RWPE2 (cell line): ENCODE measurements around the gene RAB7B.

ENCODE experiments used
- ATAC-seq: fragments of 200-7000 bp; cut with Tn5 transposase; 3 replicates; pipeline ENCODE4 v1.9.1; 2021; ENCODE audit warnings: low read depth
- DNase-seq: peaks from one replicate; pipeline ENCODE4 v3.0.0-alpha.2; 2020; ENCODE audit warnings: low spot score
- H3K27ac ChIP-seq: fragments of 450-650 bp; 2 replicates; pipeline ENCODE4 v1.5.1; 2017; ENCODE audit warnings: mild to moderate bottlenecking; ENCODE audit not compliant: poor library complexity, severe bottlenecking
- H3K27me3 ChIP-seq: fragments of 250-450 bp; sonication (Bioruptor Pico); 2 replicates; pipeline ENCODE4 v1.5.1; 2021; ENCODE audit warnings: mild to moderate bottlenecking, moderate library complexity; ENCODE audit not compliant: insufficient read depth, poor library complexity, severe bottlenecking
- H3K36me3 ChIP-seq: fragments of 250-450 bp; sonication (Bioruptor Pico); 2 replicates; pipeline ENCODE4 v1.5.1; 2020; ENCODE audit warnings: low read depth, mild to moderate bottlenecking, moderate library complexity
- H3K4me1 ChIP-seq: fragments of 250-450 bp; sonication (Bioruptor Pico); 2 replicates; pipeline ENCODE4 v1.5.1; 2021; ENCODE audit warnings: mild to moderate bottlenecking, moderate library complexity; ENCODE audit not compliant: insufficient read depth, poor library complexity, severe bottlenecking
- H3K4me3 ChIP-seq: fragments of 250-450 bp; sonication (Bioruptor Pico); 2 replicates; pipeline ENCODE4 v1.5.1; 2021; ENCODE audit warnings: mild to moderate bottlenecking, moderate library complexity; ENCODE audit not compliant: severe bottlenecking
- H3K9me3 ChIP-seq: fragments of 250-450 bp; sonication (Bioruptor Pico); 2 replicates; pipeline ENCODE4 v1.5.1; 2021; ENCODE audit warnings: mild to moderate bottlenecking, moderate library complexity; ENCODE audit not compliant: severe bottlenecking
- TF ChIP-seq, protein P1 (sequence below): fragments of 450-650 bp; IDR thresholded peaks from one replicate; pipeline ENCODE4 v1.5.1; 2017; ENCODE audit warnings: mild to moderate bottlenecking, moderate library complexity; ENCODE audit not compliant: poor library complexity, severe bottlenecking

Gene RAB7B

DNA sequence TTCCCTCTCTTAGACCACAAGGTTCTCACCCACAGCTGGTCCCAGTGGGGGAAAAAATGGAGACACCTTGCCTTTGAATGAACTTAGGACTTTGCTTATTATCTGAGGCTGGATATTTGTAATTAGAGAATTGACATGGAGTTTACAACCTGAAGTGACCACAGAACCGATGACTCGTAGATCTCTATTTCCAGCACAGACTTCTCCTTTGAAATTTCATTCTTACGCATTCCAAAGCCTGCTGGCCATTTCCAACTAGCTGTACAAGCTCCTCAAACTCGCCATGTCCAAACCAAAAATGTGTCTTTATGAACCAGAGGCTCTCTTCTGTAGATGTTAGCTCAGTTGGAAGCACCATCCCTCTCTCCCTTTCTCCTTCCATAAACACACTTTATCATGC lies 12.0 kb downstream of the RAB7B start:
- DNase-seq (no peak), ATAC-seq (no peak)
- TF ChIP-seq, protein P1, sequence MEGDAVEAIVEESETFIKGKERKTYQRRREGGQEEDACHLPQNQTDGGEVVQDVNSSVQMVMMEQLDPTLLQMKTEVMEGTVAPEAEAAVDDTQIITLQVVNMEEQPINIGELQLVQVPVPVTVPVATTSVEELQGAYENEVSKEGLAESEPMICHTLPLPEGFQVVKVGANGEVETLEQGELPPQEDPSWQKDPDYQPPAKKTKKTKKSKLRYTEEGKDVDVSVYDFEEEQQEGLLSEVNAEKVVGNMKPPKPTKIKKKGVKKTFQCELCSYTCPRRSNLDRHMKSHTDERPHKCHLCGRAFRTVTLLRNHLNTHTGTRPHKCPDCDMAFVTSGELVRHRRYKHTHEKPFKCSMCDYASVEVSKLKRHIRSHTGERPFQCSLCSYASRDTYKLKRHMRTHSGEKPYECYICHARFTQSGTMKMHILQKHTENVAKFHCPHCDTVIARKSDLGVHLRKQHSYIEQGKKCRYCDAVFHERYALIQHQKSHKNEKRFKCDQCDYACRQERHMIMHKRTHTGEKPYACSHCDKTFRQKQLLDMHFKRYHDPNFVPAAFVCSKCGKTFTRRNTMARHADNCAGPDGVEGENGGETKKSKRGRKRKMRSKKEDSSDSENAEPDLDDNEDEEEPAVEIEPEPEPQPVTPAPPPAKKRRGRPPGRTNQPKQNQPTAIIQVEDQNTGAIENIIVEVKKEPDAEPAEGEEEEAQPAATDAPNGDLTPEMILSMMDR = no peak

DNA sequence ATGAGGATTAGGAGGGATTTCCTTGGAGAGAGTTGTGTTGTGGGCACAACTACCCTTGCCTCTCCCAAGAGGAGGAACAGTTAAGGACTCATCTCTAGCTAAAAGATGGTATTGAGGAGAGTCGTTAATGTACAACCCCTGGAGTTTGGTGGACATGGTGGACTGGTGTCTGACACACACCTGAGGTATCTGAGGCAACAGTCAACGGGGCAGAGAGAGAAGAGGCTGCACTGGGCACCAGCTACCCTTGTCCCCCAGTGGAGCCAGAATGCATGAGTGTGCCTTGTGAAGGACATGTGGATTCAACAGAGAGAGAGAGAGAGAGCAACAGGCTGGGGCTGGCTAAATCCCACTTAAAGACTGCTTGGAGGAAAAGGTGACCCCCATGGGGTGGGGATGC lies 13.0 kb downstream of the RAB7B start:
- TF ChIP-seq, protein P1 = no peak
- Histone ChIP-seq H3K36me3 (peaks cover 36% of the 10 kb centered on the region), H3K27ac (no peak overlapping the region), H3K27me3 (no peaks in the 10 kb centered on the region), H3K9me3 (no peaks in the 10 kb centered on the region), H3K4me3 (no peak overlapping the region), H3K4me1 (peaks cover 1% of the 10 kb centered on the region)
- ATAC-seq (no peak), DNase-seq (no peak)

More for the DNA sequence above, 12.0 kb downstream of the RAB7B start:
- H3K27me3 ChIP-seq = no peaks in the 10 kb centered on the region
- no peaks in the 10 kb centered on the region for H3K9me3 ChIP-seq
- H3K27ac ChIP-seq = no peak overlapping the region
- no peaks in the 10 kb centered on the region for H3K4me1 ChIP-seq
- peaks cover 36% of the 10 kb centered on the region for H3K36me3 ChIP-seq
- no peak overlapping the region for H3K4me3 ChIP-seq

DNA sequence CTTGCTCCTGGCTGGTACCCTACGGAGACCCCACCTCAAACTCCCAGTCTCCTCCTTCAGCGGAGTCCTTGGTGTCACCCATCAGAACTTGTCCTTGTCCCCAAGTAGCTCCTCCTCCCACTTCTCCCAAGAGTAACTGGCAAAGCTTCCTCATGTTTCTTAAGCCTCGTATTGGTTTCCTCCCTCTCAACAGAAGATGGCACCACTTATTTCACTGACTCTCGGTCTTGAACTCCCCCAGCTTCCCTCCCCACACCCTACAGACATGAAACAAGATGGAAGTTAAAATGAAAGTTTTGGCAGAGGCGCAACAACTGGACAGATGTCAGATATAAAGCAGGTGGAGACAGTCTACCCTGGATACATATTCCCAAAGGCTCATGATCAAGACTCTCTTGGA lies 13.4 kb downstream of the RAB7B start:
- Histone ChIP-seq H3K36me3 (peaks cover 36% of the 10 kb centered on the region), H3K27me3 (no peaks in the 10 kb centered on the region), H3K27ac (no peak overlapping the region), H3K4me3 (no peak overlapping the region), H3K9me3 (no peaks in the 10 kb centered on the region), H3K4me1 (peaks cover 6% of the 10 kb centered on the region)
- ATAC-seq (no peak), DNase-seq (no peak)
- TF ChIP-seq, protein P1 = no peak

DNA sequence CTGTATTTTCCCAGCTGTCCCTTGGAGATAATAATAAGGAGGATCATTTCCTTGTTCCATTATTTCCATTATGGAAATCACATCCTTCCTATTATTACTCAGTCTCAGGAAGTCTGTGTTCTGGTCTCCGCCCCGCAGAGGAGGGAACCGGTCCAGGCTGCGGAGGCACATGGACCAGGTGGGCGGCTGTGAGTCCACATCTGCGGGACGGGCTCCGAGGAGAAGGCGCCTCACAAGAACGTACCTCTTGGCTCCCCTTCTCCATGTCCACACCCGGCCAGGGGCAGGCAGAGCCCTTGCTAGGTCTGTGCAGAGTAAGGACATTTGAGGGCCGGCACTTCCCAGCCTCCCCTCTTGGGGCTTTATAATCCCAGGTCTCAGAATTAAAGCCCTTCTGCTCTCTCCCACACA lies 14.6 kb downstream of the RAB7B start:
- no peak overlapping the region for H3K27ac ChIP-seq
- H3K36me3 ChIP-seq = peaks cover 35% of the 10 kb centered on the region
- H3K4me1 ChIP-seq = peaks cover 16% of the 10 kb centered on the region

DNA sequence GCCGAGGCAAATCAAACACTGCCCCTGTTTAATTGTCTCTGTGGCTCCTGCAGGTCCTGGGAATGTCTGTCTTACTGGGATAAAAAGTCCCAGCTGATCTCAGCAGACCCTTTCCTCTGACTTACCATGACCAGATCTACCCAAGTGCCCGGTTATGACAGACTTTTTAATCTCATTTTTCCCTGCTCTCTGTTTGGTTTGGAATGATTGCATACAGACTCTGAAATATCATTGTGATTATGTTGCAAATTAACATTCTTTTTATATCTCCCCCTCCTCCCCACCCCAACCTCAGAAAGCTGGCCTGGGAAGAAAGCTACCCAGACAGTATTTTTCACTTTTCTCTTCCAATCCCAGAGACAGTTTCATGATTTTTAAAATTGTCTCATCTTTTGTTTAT lies 16.3 kb downstream of the RAB7B start:
- no peak overlapping the region for H3K27ac ChIP-seq
- no peaks in the 10 kb centered on the region for H3K9me3 ChIP-seq
- TF ChIP-seq, protein P1 = no peak
- H3K36me3 ChIP-seq = peaks cover 22% of the 10 kb centered on the region
- ATAC-seq = no peak
- H3K27me3 ChIP-seq = no peaks in the 10 kb centered on the region
- H3K4me1 ChIP-seq = peaks cover 21% of the 10 kb centered on the region
- no peak overlapping the region for H3K4me3 ChIP-seq
- no peak for DNase-seq

More for the DNA sequence above, 14.6 kb downstream of the RAB7B start:
- Histone ChIP-seq H3K27me3 (no peaks in the 10 kb centered on the region), H3K9me3 (no peaks in the 10 kb centered on the region), H3K4me3 (no peak overlapping the region)
- no peak for ATAC-seq
- TF ChIP-seq, protein P1 = no peak
- DNase-seq = no peak
